HepG2 (cell line): ENCODE data around the gene FAM217B. TPM values are rescaled to one million over a fixed set of nuclear protein-coding genes. Genes with fewer than 3 reads are reported as not detected.

Source experiments
- ATAC-seq: fragments of 200-7000 bp; cut with Tn5 transposase; 3 replicates; pipeline ENCODE4 v1.9.1; 2020; ENCODE audit warnings: mild to moderate bottlenecking, moderate library complexity
- BruUV-seq: library from RNA; stranded (reverse); fragments of 400-500 nt; replicated peaks from 2 replicates; lab custom pipeline; 2021; lab: Mats Ljungman, UMichigan
- CTCF ChIA-PET: fragments of 300-600 bp; formaldehyde crosslinking; extraction: SDS; loops from one replicate; lab custom pipeline; 2021; ENCODE audit warnings: low total read pairs, inconsistent platforms, low intra/inter-chr PET ratio; lab: Yijun Ruan, JAX
- POLR2A ChIA-PET: fragments of 350-600 bp; sonication (Branson Sonifier 250); formaldehyde crosslinking; loops from one replicate; lab custom pipeline; 2020; ENCODE audit warnings: antibody characterized with exemption, inconsistent platforms; lab: Yijun Ruan, JAX
- DNase-seq: peaks from one replicate; pipeline ENCODE4 v3.0.0-alpha.2; 2015; ENCODE audit warnings: low spot score
- FAIRE-seq: peaks from 3 replicates; lab custom pipeline; 2011; peaks lifted over from hg19 to GRCh38; lab: Jason Lieb, UNC
- H2AFZ ChIP-seq: one replicate; pipeline ENCODE4 v1.6.1; 2011; ENCODE audit warnings: low read length, inconsistent platforms
- H3K27ac ChIP-seq: fragments of 300-600 bp; 3 replicates; pipeline ENCODE4 v1.8.0; 2011; ENCODE audit warnings: mixed run types, mild to moderate bottlenecking, mixed read lengths, low read length, inconsistent platforms; ENCODE audit not compliant: insufficient read depth; ENCODE audit errors: extremely low read length
- H3K27me3 ChIP-seq, 2 experiments: fragments of 200-600 bp in 1 of 2; 2 replicates in 1 of 2; 3 replicates in 1 of 2; pipeline versions ENCODE4 v1.6.0 to v1.8.0; 2011; ENCODE audit warnings: low read length in 2 of 2, mild to moderate bottlenecking in 2 of 2, moderate library complexity in 2 of 2, inconsistent platforms in 1 of 2; ENCODE audit not compliant: insufficient read depth in 2 of 2, control insufficient read depth in 1 of 2
- H3K36me3 ChIP-seq, 2 experiments: fragments of 200-600 bp in 1 of 2; replicated peaks in 1 of 2; 2 replicates in 1 of 2; 3 replicates in 1 of 2; pipeline versions ENCODE4 v1.5.1 to v1.8.0; 2011; ENCODE audit warnings: low read length in 2 of 2, inconsistent platforms in 1 of 2; ENCODE audit not compliant: insufficient read depth in 2 of 2, control insufficient read depth in 1 of 2
- H3K4me1 ChIP-seq: 2 replicates; pipeline ENCODE4 v1.5.1; 2012; ENCODE audit warnings: low read length, inconsistent platforms; ENCODE audit not compliant: insufficient read depth
- H3K4me2 ChIP-seq: 2 replicates; pipeline ENCODE4 v1.6.0; 2011; ENCODE audit warnings: low read depth, low read length, inconsistent platforms
- H3K4me3 ChIP-seq, 3 experiments: fragments of 200-600 bp in 1 of 3; sonication (generic), shearing (Covaris generic) in 1 of 3; replicated peaks in 1 of 3; 2 replicates each; pipeline ENCODE4 v1.5.1; 2011 to 2016; ENCODE audit warnings: low read length in 3 of 3, inconsistent platforms in 2 of 3, low read depth in 2 of 3, mild to moderate bottlenecking in 2 of 3, control low read depth in 1 of 3, mixed read lengths in 1 of 3; ENCODE audit not compliant: insufficient read depth in 1 of 3
- H3K79me2 ChIP-seq: one replicate; pipeline ENCODE4 v1.6.1; 2011; ENCODE audit warnings: low read length, inconsistent platforms; ENCODE audit not compliant: insufficient read depth
- H3K9ac ChIP-seq: 2 replicates; pipeline ENCODE4 v1.6.0; 2011; ENCODE audit warnings: mild to moderate bottlenecking, low read depth, low read length, inconsistent platforms; ENCODE audit not compliant: insufficient read depth
- H3K9me3 ChIP-seq: 2 replicates; pipeline ENCODE4 v1.5.1; 2012; ENCODE audit warnings: mild to moderate bottlenecking, low read length
- H4K20me1 ChIP-seq: 2 replicates; pipeline ENCODE4 v1.6.0; 2011; ENCODE audit warnings: inconsistent platforms, mild to moderate bottlenecking, low read length, moderate library complexity; ENCODE audit not compliant: insufficient read depth
- BCL3 ChIP-seq: sonication (generic); formaldehyde crosslinking; IDR thresholded peaks from 2 replicates; pipeline ENCODE4 v1.5.1; 2020; ENCODE audit warnings: mild to moderate bottlenecking, missing genetic modification reagents, moderate library complexity
- ELF1 ChIP-seq: sonication (generic); formaldehyde crosslinking; IDR thresholded peaks from 2 replicates; pipeline ENCODE4 v1.4.0; 2020; ENCODE audit warnings: missing genetic modification reagents
- FLYWCH1 ChIP-seq: sonication (generic); formaldehyde crosslinking; IDR thresholded peaks from 2 replicates; pipeline ENCODE4 v1.8.1; 2023; ENCODE audit warnings: mild to moderate bottlenecking, missing genetic modification reagents
- IRF9 ChIP-seq: sonication (generic); formaldehyde crosslinking; IDR thresholded peaks from 2 replicates; pipeline ENCODE4 v1.8.0; 2022; ENCODE audit warnings: missing genetic modification reagents, mild to moderate bottlenecking, borderline replicate concordance
- NR2F1 ChIP-seq, 2 experiments: fragments of 450-650 bp in 1 of 2; formaldehyde crosslinking in 1 of 2; IDR thresholded peaks; 2 replicates each; pipeline versions ENCODE4 v1.5.0 to v1.6.1; 2016 to 2020; ENCODE audit warnings: mild to moderate bottlenecking in 1 of 2, missing compliant biosample characterization in 1 of 2, missing genetic modification reagents in 1 of 2, moderate library complexity in 1 of 2
- PAWR ChIP-seq: sonication (generic); formaldehyde crosslinking; IDR thresholded peaks from 2 replicates; pipeline ENCODE4 v1.4.0; 2020; ENCODE audit warnings: missing genetic modification reagents, mild to moderate bottlenecking, borderline replicate concordance
- SKIL ChIP-seq: sonication (generic); formaldehyde crosslinking; IDR thresholded peaks from 2 replicates; pipeline ENCODE4 v1.8.0; 2022; ENCODE audit warnings: missing genetic modification reagents, mild to moderate bottlenecking, moderate library complexity, borderline replicate concordance
- SP2 ChIP-seq: sonication (generic); formaldehyde crosslinking; IDR thresholded peaks from 2 replicates; pipeline ENCODE4 v1.5.1; 2020; ENCODE audit warnings: mild to moderate bottlenecking, missing genetic modification reagents
- TAF1 ChIP-seq: sonication (generic); formaldehyde crosslinking; IDR thresholded peaks from 2 replicates; pipeline ENCODE4 v1.4.0; 2020; ENCODE audit warnings: missing genetic modification reagents
- THAP11 ChIP-seq: IDR thresholded peaks from 2 replicates; pipeline ENCODE4 v1.6.1; 2016; ENCODE audit warnings: missing biosample characterization, missing genetic modification reagents
- ZFAT ChIP-seq: sonication (generic); formaldehyde crosslinking; conservative IDR thresholded peaks from 2 replicates; pipeline ENCODE4 v1.8.1; 2023; ENCODE audit warnings: missing genetic modification reagents, inconsistent platforms
- ZNF768 ChIP-seq: sonication (generic); formaldehyde crosslinking; IDR thresholded peaks from 2 replicates; pipeline ENCODE4 v1.4.0; 2020; ENCODE audit warnings: missing genetic modification reagents
- ZNF878 ChIP-seq: sonication (generic); formaldehyde crosslinking; IDR thresholded peaks from 2 replicates; pipeline ENCODE4 v1.8.1; 2023; ENCODE audit warnings: mild to moderate bottlenecking, missing genetic modification reagents, moderate library complexity
- WGBS: methylation state at CpG from one replicate; pipeline ENCODE4 v1.1.6; 2017; ENCODE audit warnings: low lambda C conversion rate; 5-methylcytosine and 5-hydroxymethylcytosine counted together
- in situ Hi-C: cut with HindIII; loops from 2 replicates; pipeline ENCODE4 v1.10.0; 2017; ENCODE audit warnings: low pct_unique_long_range_greater_than_20kb; ENCODE audit not compliant: extremely low pct_ligation_motif_present
- intact Hi-C: fragments of 100-400 bp; cut with micrococcal nuclease; formaldehyde crosslinking; loops from one replicate; pipeline ENCODE4 v1.10.0; 2022; ENCODE audit not compliant: unreplicated experiment
- polyA plus RNA-seq, 8 experiments: library from polyadenylated mRNA; depleted of rRNA in 3 of 8; stranded (reverse) in 7 of 8; unstranded in 1 of 8; fragments of >200 nt; fragmentation: Illumina TruSeq in 4 of 8; extraction: Trizol in 4 of 8; gene quantifications; 2 replicates each; pipeline versions ENCODE4 v1.2.1 to v1.2.3, GENCODE V29; 2011 to 2016; ENCODE audit warnings: low read depth in 4 of 8, missing spikeins in 1 of 8, mixed read lengths in 1 of 8; ENCODE audit not compliant: insufficient read depth in 1 of 8
- total RNA-seq, 5 experiments: library from RNA; depleted of rRNA; stranded (reverse); fragments of >200 nt; fragmentation: Illumina TruSeq; extraction: Trizol; gene quantifications; 2 replicates each; pipeline ENCODE4 v1.2.3, GENCODE V29; 2016; ENCODE audit warnings: low read depth in 1 of 5

Gene FAM217B
- total and polyA plus RNA-seq, 2 of the 13 experiments (the other 11 are each of a cell fraction or from before 2014, with no cell fraction given), result 11.1 to 14.3 TPM

GRCh38 chr20:59985164-59985563 lies 45.0 kb downstream of the FAM217B start:
- H3K36me3 ChIP-seq, result no peaks in the 10 kb centered on the region
- POLR2A ChIA-PET, result no interaction called here
- no peaks in the 10 kb centered on the region for H3K9me3 ChIP-seq
- 32% methylated on average over 8 of the region's 8 CpGs for WGBS
- BruUV-seq, result no TSS peak
- in situ Hi-C loops, result no loop called here
- H3K4me3 ChIP-seq, result no peak overlapping the region
- no peak overlapping the region for H2AFZ ChIP-seq
- no peak for ATAC-seq
- no peak overlapping the region for H3K4me2 ChIP-seq
- TF ChIP-seq NR2F1 (CRISPR knock-in tag; IDR thresholded peaks at IDR 0.05), result no peak
- no peak for TF ChIP-seq TAF1 (CRISPR knock-in tag)
- no peak for TF ChIP-seq BCL3 (CRISPR knock-in tag)
- TF ChIP-seq FLYWCH1 (CRISPR knock-in tag), result no peak
- TF ChIP-seq PAWR (CRISPR knock-in tag), result no peak
- no peak for TF ChIP-seq ZFAT (CRISPR knock-in tag)
- TF ChIP-seq ZNF768 (CRISPR knock-in tag), result no peak
- no peak for TF ChIP-seq ZNF878 (CRISPR knock-in tag)
- TF ChIP-seq SP2 (CRISPR knock-in tag), result no peak
- no peak for TF ChIP-seq ELF1
- TF ChIP-seq IRF9, result no peak
- TF ChIP-seq SKIL (CRISPR knock-in tag), result no peak
- no peak for TF ChIP-seq THAP11 (CRISPR knock-in tag)
- TF ChIP-seq, all 625 proteins: peak for 0
- H3K27ac ChIP-seq, result no peak overlapping the region
- no peak for FAIRE-seq
- no peak for DNase-seq
- no peak overlapping the region for H3K9ac ChIP-seq
- no peaks in the 10 kb centered on the region for H4K20me1 ChIP-seq
- intact Hi-C loops, result no loop called here
- H3K27me3 ChIP-seq, result no peaks in the 10 kb centered on the region
- CTCF ChIA-PET, result no interaction called here
- no peaks in the 10 kb centered on the region for H3K4me1 ChIP-seq
- no peaks in the 10 kb centered on the region for H3K79me2 ChIP-seq
